Activated CD8-positive, alpha-beta memory T cell treated with anti-CD3 and anti-CD28 coated beads, Interleukin-2, amount 10 ng/mL, durations not matched to agents 7 days and 5 days (primary cell): ENCODE results near the gene NFE2L3. TPM values are rescaled to one million over a fixed set of nuclear protein-coding genes. Genes with fewer than 3 reads are reported as not detected.
A peak's percentile ranks its signal among the peaks of the same experiment; 100 is the strongest.
"Not testable (repeated sequence)": the region's sequence is repeated elsewhere in the genome, so short reads cannot be mapped to it uniquely, and the experiment has no call there.

Experiments
- ATAC-seq: fragments of 150-1000 bp; cut with Tn5 transposase; one replicate; pipeline ENCODE4 v1.10.0; 2021; ENCODE audit warnings: moderate library complexity
- CTCF ChIA-PET: fragments of 350-600 bp; sonication (Branson Sonifier 250); formaldehyde crosslinking; loops from one replicate; lab custom pipeline; 2021; ENCODE audit warnings: antibody characterized with exemption; lab: Charles Lee
- DNase-seq: peaks from one replicate; pipeline ENCODE4 v3.0.0-alpha.2; 2020
- H3K27ac Mint-ChIP-seq: one replicate; pipeline ENCODE4 v1.8.0; 2021; ENCODE audit warnings: mild to moderate bottlenecking, mixed read lengths
- H3K27me3 Mint-ChIP-seq: one replicate; pipeline ENCODE4 v1.8.0; 2021; ENCODE audit warnings: mixed read lengths
- H3K36me3 Mint-ChIP-seq: one replicate; pipeline ENCODE4 v1.8.0; 2021; ENCODE audit warnings: mild to moderate bottlenecking, mixed read lengths
- H3K4me1 Mint-ChIP-seq: one replicate; pipeline ENCODE4 v1.8.0; 2021; ENCODE audit warnings: mixed read lengths
- H3K4me3 Mint-ChIP-seq: one replicate; pipeline ENCODE4 v1.8.0; 2021; ENCODE audit warnings: mild to moderate bottlenecking, moderate library complexity, mixed read lengths
- H3K9me3 Mint-ChIP-seq: one replicate; pipeline ENCODE4 v1.8.0; 2022; ENCODE audit warnings: low read depth, mixed read lengths
- total RNA-seq, 2 experiments: library from RNA; stranded (reverse); gene quantifications; one replicate each; pipeline ENCODE4 v1.2.3, GENCODE V29; 2021

NFE2L3 gene
- total RNA-seq, 2 experiments from 2014 or later: 20.1 to 44.4 TPM

DNA sequence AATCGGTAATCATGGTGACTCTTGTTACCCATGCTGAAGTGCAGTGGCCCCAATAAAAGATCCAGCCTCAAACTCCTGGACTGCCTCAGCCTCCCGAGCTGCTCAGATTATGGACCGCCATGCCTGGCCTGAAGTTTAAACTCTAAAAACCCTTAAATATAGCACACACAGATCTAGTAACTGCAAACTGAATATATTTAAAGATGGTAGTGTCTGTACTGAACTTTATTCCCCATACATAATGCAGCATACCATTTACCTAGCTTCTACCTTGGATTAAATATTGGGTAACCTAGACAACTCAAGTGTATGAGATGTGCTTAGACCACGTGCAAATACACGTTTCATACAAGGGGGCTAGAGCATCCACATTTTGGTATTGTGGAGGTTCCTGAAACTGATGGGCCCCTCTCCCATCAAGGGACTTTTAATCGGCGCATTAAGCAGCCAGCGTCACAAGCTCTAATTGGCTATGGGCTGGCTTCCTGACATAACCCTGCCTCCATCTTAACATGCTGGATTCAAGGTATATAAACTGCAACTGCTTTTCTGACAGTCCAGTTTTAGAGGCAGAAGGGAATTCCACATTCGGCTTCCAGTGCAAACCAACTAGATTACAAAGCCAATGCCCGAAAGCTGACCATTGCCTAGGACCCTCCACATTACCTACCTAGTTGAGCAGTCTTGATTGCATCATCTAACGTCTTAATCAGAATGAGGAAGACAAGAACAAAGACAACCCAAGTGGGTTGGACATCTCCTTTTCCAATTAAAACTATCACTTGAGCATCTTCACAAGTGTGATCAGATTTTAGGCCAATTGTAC lies 35.6 kb downstream of the NFE2L3 start:
- ATAC-seq: peak; percentile 15
- no peak for DNase-seq
- Mint-ChIP-seq H3K36me3 (peaks cover 79% of the 10 kb centered on the region), H3K4me1 (peaks cover 74% of the 10 kb centered on the region), H3K4me3 (no peak overlapping the region), H3K9me3 (no peaks in the 10 kb centered on the region), H3K27ac (peak overlapping the region; percentile 81), H3K27me3 (no peaks in the 10 kb centered on the region)
- CTCF ChIA-PET: interaction anchor here (0.7 to 3.0 kb wide), 7 partner anchors 8 to 182 kb away, joined by 3 to 22 read pairs (median 6); partner anchors contain the start of gene CBX3

DNA sequence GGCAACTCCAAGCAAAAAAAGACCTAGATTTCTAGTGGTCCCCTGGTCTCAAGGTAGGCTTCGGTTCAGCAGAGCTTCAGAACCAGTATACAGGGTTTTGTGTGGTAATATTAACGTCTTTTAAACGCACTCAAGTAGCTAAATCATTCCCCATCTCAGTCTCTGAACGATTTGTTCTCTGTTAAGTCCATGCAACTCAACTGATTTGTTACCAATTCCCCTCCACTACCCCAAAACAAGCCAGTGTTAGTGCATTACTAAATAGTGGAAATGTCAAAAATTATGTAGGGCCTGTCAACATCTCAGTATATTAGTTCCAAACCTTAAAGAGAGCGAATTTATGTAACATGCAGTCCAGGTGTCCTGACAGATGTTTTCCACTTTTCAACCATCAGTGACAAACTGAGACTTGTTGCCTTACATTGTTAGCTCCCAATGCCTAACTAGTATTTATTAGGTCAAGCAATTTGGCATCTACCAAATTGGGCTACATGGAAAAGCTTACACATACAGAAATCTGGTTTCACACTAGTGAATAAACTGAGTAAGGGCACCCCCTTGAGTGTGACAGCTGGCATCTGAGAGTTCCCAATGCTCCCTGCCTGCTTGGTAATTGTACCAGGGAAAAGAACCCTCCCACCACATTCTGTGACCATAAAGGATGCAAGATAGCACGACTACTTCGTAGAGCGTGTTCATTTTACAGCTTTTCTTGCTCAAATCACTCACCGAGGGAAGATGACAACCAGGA lies 36.4 kb downstream of the NFE2L3 start:
- no peak for DNase-seq
- no peaks in the 10 kb centered on the region for H3K27me3 Mint-ChIP-seq
- peak; percentile 4 for ATAC-seq
- H3K27ac Mint-ChIP-seq: peak overlapping the region; percentile 81
- H3K4me3 Mint-ChIP-seq: no peak overlapping the region
- H3K9me3 Mint-ChIP-seq: no peaks in the 10 kb centered on the region
- CTCF ChIA-PET: interaction anchor here (0.7 to 3.0 kb wide), 9 partner anchors 9 to 110 kb away, joined by 3 to 22 read pairs (median 6); partner anchors contain the start of genes CBX3, HNRNPA2B1 and NFE2L3
- H3K36me3 Mint-ChIP-seq: peaks cover 87% of the 10 kb centered on the region
- H3K4me1 Mint-ChIP-seq: peaks cover 82% of the 10 kb centered on the region

DNA sequence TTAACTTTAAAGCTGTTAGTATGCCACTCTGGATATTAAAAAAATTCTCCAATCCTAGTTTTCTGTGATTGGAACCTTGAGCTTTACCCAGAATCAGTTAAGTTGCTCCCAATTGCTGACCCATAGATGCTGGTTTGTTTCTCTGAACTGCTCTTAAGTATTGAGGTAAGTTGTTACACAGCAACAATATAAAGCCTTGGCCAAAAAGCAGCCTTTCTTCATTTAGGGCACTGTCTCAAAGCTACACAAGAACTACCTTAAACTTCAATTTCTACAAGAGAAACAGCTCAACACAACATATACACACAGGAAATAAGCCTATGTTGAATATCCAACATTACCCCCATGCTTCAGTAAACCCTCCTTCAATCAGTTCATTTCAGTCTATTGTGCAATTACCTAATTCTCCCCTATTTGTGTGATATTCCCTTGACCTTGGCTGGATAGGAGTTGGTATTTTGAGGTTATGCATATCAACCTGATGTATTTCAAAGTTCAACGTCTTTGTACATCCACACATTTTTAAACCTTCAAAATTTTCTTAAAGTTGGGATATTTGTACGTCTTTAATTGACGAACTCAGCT lies 37.1 kb downstream of the NFE2L3 start:
- DNase-seq (no peak), ATAC-seq (no peak)
- H3K36me3 Mint-ChIP-seq: peaks cover 88% of the 10 kb centered on the region
- CTCF ChIA-PET: interaction anchor here (1.1 to 3.0 kb wide), 7 partner anchors 8 to 98 kb away, joined by 3 to 22 read pairs (median 3); partner anchors contain the start of genes CBX3, HNRNPA2B1 and NFE2L3
- peaks cover 89% of the 10 kb centered on the region for H3K4me1 Mint-ChIP-seq
- no peaks in the 10 kb centered on the region for H3K9me3 Mint-ChIP-seq
- no peaks in the 10 kb centered on the region for H3K27me3 Mint-ChIP-seq
- no peak overlapping the region for H3K4me3 Mint-ChIP-seq
- peak overlapping the region; percentile 63 for H3K27ac Mint-ChIP-seq

DNA sequence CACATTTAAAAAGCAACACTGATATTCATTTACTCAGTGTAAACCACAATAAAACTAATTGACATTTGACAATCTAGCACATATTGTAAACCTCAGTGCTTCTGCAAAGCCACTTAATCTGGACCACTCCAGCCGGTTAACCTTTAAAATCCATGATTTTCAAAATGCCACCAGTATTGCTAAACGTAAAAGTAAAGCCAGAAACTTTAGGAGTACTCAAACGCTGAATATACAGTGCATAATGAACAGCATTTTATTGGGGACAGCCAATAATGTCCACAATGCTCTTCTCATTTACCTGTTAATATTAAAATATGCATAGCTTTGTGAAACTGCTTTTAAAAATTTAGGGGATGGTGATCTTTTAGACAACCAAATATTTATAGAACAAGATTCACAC lies 37.7 kb downstream of the NFE2L3 start:
- Mint-ChIP-seq H3K36me3 (peaks cover 88% of the 10 kb centered on the region), H3K4me1 (peaks cover 92% of the 10 kb centered on the region), H3K27me3 (no peaks in the 10 kb centered on the region), H3K4me3 (no peak overlapping the region), H3K9me3 (no peaks in the 10 kb centered on the region), H3K27ac (peak overlapping the region; percentile 63)
- no peak for ATAC-seq
- DNase-seq: no peak
- CTCF ChIA-PET: interaction anchor here (1.1 to 3.0 kb wide), 5 partner anchors 9 to 99 kb away, joined by 3 to 22 read pairs (median 3); partner anchors contain the start of genes CBX3, HNRNPA2B1 and NFE2L3

DNA sequence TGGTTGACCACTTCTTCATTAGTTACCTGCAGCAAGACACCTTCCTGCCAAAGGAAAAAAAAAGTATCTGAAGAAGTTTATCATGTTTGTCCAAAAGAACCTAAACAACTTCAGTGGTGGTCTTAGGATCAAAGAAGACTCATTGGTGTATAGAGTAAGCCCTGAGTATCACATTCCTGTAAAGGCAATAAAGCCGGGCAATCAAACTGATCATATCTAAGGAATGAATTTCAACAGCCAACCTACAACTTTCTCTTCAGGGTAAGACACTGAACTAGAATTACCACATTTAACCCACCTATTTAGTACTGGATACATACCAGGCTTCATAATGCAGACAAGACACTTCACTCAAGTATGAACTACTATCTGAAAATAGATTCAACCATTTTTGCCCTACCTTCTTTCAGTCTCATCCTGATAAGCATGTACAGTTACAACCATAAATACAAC lies 38.4 kb downstream of the NFE2L3 start:
- Mint-ChIP-seq H3K4me1 (peaks cover 89% of the 10 kb centered on the region), H3K27me3 (no peaks in the 10 kb centered on the region), H3K4me3 (no peak overlapping the region), H3K27ac (peak overlapping the region; percentile 65), H3K36me3 (peaks cover 85% of the 10 kb centered on the region), H3K9me3 (no peaks in the 10 kb centered on the region)
- DNase-seq: no peak
- CTCF ChIA-PET: interaction anchor here (0.9 to 3.5 kb wide), 5 partner anchors 10 to 100 kb away, joined by 3 to 34 read pairs (median 4); partner anchors contain the start of genes CBX3 and HNRNPA2B1
- no peak for ATAC-seq

DNA sequence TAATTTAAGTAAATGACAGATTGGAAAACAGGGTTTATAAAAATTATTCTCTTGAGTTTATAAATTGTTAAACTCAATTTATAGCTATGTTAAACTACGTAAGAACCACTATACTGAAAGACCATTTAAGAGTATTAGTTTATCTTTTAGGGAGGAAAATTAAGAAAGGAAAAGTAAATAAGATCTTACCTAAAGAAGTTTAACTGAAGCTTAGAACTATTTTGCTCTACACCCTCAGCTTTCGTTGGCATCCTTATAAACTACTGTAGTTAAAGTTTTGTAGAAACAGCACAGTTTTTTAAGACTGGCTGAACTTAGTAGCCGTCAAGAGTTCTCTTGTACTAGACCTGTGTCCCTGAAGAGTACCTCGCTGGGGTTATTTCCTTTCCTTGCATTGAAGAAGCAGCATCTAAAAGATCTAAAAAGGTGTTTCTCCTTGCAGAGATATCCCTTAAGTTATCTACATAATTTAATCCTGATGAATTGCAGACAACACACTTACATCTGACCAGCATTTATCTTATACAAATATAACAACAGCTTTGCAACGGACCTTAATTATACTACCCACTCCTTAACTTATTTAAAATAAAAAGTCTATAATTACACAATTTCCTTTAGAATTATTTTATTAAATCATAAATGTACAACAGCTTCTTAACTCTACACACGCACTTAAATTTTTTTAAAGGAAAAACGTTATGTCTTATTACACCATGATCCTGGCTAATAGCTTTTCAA lies 39.4 kb downstream of the NFE2L3 start:
- no peak overlapping the region for H3K4me3 Mint-ChIP-seq
- H3K36me3 Mint-ChIP-seq: peaks cover 87% of the 10 kb centered on the region
- H3K4me1 Mint-ChIP-seq: peaks cover 88% of the 10 kb centered on the region
- ATAC-seq (no peak), DNase-seq (no peak)
- no peaks in the 10 kb centered on the region for H3K9me3 Mint-ChIP-seq
- H3K27me3 Mint-ChIP-seq: no peaks in the 10 kb centered on the region
- peak overlapping the region; percentile 86 for H3K27ac Mint-ChIP-seq
- CTCF ChIA-PET: interaction anchor here (0.9 to 3.5 kb wide), 8 partner anchors 12 to 178 kb away, joined by 3 to 34 read pairs (median 4); partner anchors contain the start of gene NFE2L3

DNA sequence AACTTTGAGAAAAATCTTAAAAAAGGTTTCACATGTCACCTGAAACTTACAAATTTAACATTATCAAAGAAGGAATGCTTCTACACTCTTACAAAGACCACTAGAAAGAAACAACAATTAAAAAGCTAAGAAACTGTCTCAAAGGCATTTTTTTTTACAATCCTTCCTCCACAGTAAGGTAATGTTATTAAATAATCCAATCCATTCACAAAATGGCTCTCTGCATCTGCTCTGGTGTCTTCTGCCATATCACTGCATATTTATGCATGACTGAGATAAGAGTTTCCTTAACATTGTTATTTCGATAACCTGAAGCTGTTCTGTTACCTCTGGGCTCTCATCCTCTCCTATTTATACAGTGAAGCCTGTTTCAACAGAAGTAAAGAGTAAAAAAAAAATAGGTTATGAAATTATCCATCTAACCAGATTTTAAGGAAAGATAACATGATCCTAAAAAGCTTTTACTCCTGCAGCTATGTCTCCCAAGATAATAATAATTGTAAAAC lies 40.0 kb downstream of the NFE2L3 start:
- peaks cover 90% of the 10 kb centered on the region for H3K36me3 Mint-ChIP-seq
- no peak for ATAC-seq

DNA sequence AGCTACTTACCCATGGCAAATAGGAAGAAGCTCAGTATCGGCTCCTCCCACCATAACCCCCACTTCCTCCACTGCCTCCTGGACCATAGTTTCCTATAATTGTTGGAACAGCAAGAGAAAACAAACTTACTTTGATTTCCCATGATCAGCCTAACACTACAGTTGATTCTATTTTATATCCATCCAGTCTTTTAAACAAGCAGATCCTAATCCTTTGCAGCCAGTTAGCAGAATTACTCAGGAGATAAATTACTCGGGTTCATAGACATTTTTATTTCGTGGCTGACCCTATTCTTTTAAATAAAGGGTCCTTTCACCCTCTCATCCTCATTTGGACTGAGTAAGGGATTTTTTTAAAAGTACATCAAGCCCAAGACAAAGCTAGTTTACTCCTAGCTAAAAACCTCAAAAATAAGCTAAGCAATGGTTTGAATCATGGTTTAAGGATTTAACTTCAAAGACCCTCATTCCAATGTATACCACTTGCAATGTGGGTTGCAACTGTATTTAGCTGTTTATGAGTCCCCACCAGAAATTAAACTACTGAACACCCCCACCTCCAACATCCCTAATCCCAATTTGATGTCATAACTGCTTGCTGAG lies 40.6 kb downstream of the NFE2L3 start:
- peaks cover 85% of the 10 kb centered on the region for H3K4me1 Mint-ChIP-seq
- peaks cover 90% of the 10 kb centered on the region for H3K36me3 Mint-ChIP-seq
- peak overlapping the region; percentile 86 for H3K27ac Mint-ChIP-seq
- H3K4me3 Mint-ChIP-seq: peak overlapping the region; percentile 100
- no peak for DNase-seq
- no peak for ATAC-seq
- H3K27me3 Mint-ChIP-seq: no peaks in the 10 kb centered on the region
- CTCF ChIA-PET: interaction anchor here (1.0 to 3.5 kb wide), 8 partner anchors 9 to 173 kb away, joined by 3 to 34 read pairs (median 5); partner anchors contain the start of gene NFE2L3
- no peaks in the 10 kb centered on the region for H3K9me3 Mint-ChIP-seq

More for the DNA sequence above, 40.0 kb downstream of the NFE2L3 start:
- H3K27ac Mint-ChIP-seq: peak overlapping the region; percentile 86
- no peaks in the 10 kb centered on the region for H3K27me3 Mint-ChIP-seq
- CTCF ChIA-PET: interaction anchor here (1.0 to 3.5 kb wide), 8 partner anchors 9 to 178 kb away, joined by 3 to 34 read pairs (median 3); partner anchors contain the start of gene NFE2L3
- H3K4me1 Mint-ChIP-seq: peaks cover 87% of the 10 kb centered on the region
- no peaks in the 10 kb centered on the region for H3K9me3 Mint-ChIP-seq
- DNase-seq: no peak
- no peak overlapping the region for H3K4me3 Mint-ChIP-seq

DNA sequence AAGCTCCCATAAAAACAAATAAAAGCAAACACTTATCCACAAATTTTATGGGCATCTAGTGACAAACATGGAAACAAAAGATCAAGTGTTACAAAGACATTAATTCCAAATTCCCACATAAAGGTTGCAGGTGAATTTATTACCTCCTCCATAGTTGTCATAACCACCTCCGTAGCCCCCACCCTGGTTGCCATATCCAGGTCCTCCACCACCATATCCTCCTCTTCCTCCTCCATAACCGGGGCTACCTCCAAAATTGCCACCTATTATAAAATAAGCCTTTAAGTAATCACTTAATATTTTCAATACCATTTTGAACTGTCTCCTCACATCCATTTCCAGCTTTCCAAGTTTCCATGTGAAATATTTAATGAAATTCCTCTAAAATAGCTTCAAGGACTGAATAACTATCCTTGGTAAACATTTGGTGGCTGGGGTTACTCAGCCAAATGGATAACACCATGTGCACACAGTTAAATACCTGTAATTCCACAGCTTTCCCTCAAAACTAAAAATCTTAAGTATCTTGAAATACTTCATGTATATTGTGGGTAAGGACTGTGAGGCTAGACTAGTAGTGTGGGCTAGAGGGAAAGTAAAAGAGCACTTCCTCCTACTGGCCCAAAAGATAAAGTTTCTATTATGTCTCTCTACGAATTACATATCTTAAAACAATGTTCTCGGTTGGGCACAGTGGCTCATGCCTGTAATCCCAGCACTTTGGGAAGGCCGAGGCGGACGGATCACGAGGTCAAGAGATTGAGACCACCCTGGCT lies 41.6 kb downstream of the NFE2L3 start:
- Mint-ChIP-seq H3K27me3 (no peaks in the 10 kb centered on the region), H3K4me1 (peaks cover 77% of the 10 kb centered on the region), H3K4me3 (peak overlapping the region; percentile 100), H3K36me3 (peaks cover 92% of the 10 kb centered on the region), H3K27ac (peak overlapping the region; percentile 86), H3K9me3 (no peaks in the 10 kb centered on the region)
- ATAC-seq (peak; percentile 29), DNase-seq (no peak)
- CTCF ChIA-PET: interaction anchor here (0.8 to 3.5 kb wide), 9 partner anchors 8 to 172 kb away, joined by 3 to 34 read pairs (median 4); partner anchors contain the start of gene NFE2L3

DNA sequence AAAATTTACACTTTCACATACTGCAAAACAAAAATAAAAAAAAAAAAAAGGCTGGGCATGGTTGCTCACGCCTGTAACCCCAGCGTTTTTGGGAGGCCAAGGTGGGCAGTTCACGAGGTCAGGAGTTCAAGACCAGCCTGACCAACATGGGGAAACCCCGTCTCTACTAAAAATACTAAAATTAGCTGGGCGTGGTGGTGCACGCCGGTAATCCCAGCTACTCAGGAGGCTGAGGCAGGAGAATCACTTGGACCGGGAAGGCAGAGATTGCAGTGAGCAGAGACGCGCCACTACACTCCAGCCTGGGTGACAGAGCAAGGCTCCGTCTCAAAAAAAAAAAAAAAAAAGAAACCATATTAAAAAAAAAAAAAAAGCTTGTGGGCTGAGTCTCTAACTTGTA lies 42.8 kb downstream of the NFE2L3 start:
- H3K27me3 Mint-ChIP-seq, DNase-seq, ATAC-seq, H3K9me3 Mint-ChIP-seq: not testable (repeated sequence)
- Mint-ChIP-seq H3K4me3 (peak overlapping the region; percentile 100), H3K4me1 (peaks cover 66% of the 10 kb centered on the region), H3K27ac (peak overlapping the region; percentile 86), H3K36me3 (peaks cover 93% of the 10 kb centered on the region)
- CTCF ChIA-PET: interaction anchor here (0.7 to 3.1 kb wide), 9 partner anchors 8 to 300 kb away, joined by 3 to 9 read pairs (median 5); partner anchors contain the start of gene NFE2L3

DNA sequence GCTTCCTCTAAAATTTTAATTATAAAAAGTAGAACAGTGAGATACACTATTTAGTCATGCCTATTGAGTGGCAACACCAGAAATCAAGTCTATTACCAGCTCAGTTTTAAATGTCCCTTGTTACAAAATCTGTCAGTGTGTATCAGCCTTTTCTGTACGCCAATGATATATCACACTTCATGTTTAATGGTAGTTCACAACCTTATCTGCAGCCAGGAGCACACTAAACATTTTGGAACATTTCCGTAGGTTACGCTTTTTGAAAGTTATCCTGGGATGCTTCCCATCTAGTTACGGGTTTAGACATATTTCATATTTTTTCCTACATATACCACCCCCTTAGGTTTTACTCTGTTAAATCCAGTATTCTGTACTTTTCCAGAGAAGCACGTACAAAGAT lies 43.2 kb downstream of the NFE2L3 start:
- DNase-seq (no peak), ATAC-seq (no peak)
- H3K27ac Mint-ChIP-seq: peak overlapping the region; percentile 51
- H3K36me3 Mint-ChIP-seq: peaks cover 92% of the 10 kb centered on the region
- CTCF ChIA-PET: interaction anchor here (0.8 to 3.1 kb wide), 9 partner anchors 8 to 302 kb away, joined by 3 to 9 read pairs (median 5); partner anchors contain the start of gene NFE2L3
- H3K4me3 Mint-ChIP-seq: peak overlapping the region; percentile 100
- H3K9me3 Mint-ChIP-seq: no peaks in the 10 kb centered on the region
- H3K4me1 Mint-ChIP-seq: peaks cover 64% of the 10 kb centered on the region
- H3K27me3 Mint-ChIP-seq: no peaks in the 10 kb centered on the region
